WTC11 (cell line): ENCODE measurements around the gene PHACTR3. TPM values are rescaled to one million over a fixed set of nuclear protein-coding genes. Genes with fewer than 3 reads are reported as not detected.

Experiments used
- ATAC-seq: fragments of 200-7000 bp; cut with Tn5 transposase; 2 replicates; pipeline ENCODE4 v1.10.0; 2021; ENCODE audit warnings: mild to moderate bottlenecking, moderate library complexity
- CTCF ChIA-PET: fragments of 300-600 bp; sonication (Branson Sonifier 250); formaldehyde crosslinking; loops from one replicate; lab custom pipeline; 2021; ENCODE audit warnings: antibody characterized with exemption; lab: Charles Lee
- POLR2A ChIA-PET: fragments of 350-600 bp; sonication (Branson Sonifier 250); formaldehyde crosslinking; loops from one replicate; lab custom pipeline; 2021; ENCODE audit warnings: antibody characterized with exemption; lab: Charles Lee
- DNase-seq: peaks from one replicate; pipeline ENCODE4 v3.0.0; 2021; ENCODE audit warnings: low spot score
- H3K27ac Mint-ChIP-seq: 2 replicates; pipeline ENCODE4 v1.8.0; 2021; ENCODE audit warnings: mixed read lengths
- H3K27me3 Mint-ChIP-seq: 2 replicates; pipeline ENCODE4 v1.8.0; 2021; ENCODE audit warnings: low read depth, mild to moderate bottlenecking, moderate library complexity, mixed read lengths
- H3K36me3 Mint-ChIP-seq: 2 replicates; pipeline ENCODE4 v1.8.0; 2021; ENCODE audit warnings: mixed read lengths
- H3K4me1 Mint-ChIP-seq: 2 replicates; pipeline ENCODE4 v1.8.0; 2022; ENCODE audit warnings: mixed read lengths
- H3K4me3 Mint-ChIP-seq: 2 replicates; pipeline ENCODE4 v1.8.0; 2021; ENCODE audit warnings: mild to moderate bottlenecking, moderate library complexity, mixed read lengths
- H3K9me3 Mint-ChIP-seq: 2 replicates; pipeline ENCODE4 v1.8.0; 2021; ENCODE audit warnings: mixed read lengths
- CBFB ChIP-seq: sonication (generic); formaldehyde crosslinking; IDR thresholded peaks from 2 replicates; pipeline ENCODE4 v1.8.1; 2022; ENCODE audit warnings: mild to moderate bottlenecking, low read depth, missing genetic modification reagents
- IRF2 ChIP-seq: sonication (generic); formaldehyde crosslinking; IDR thresholded peaks from 2 replicates; pipeline ENCODE4 v1.8.0; 2022; ENCODE audit warnings: low read depth, missing genetic modification reagents, borderline replicate concordance
- NFATC4 ChIP-seq: fragments of 250-450 bp; sonication (Bioruptor Pico); IDR thresholded peaks from 2 replicates; pipeline ENCODE4 v1.9.0; 2021; ENCODE audit warnings: mild to moderate bottlenecking
- NR3C1 ChIP-seq: sonication (generic); formaldehyde crosslinking; conservative IDR thresholded peaks from 2 replicates; pipeline ENCODE4 v1.8.1; 2023; ENCODE audit warnings: low read depth, mild to moderate bottlenecking, missing genetic modification reagents
- RELA ChIP-seq: sonication (generic); formaldehyde crosslinking; IDR thresholded peaks from 2 replicates; pipeline ENCODE4 v1.8.1; 2022; ENCODE audit warnings: missing genetic modification reagents, mild to moderate bottlenecking, borderline replicate concordance
- TP53 ChIP-seq: sonication (generic); formaldehyde crosslinking; IDR thresholded peaks from 2 replicates; pipeline ENCODE4 v1.8.1; 2023; ENCODE audit warnings: mild to moderate bottlenecking, missing genetic modification reagents
- ZNF219 ChIP-seq: sonication (generic); formaldehyde crosslinking; IDR thresholded peaks from 2 replicates; pipeline ENCODE4 v1.8.0; 2023; ENCODE audit warnings: missing genetic modification reagents, mild to moderate bottlenecking, borderline replicate concordance
- ZNF232 ChIP-seq: sonication (generic); formaldehyde crosslinking; IDR thresholded peaks from 2 replicates; pipeline ENCODE4 v1.8.0; 2022; ENCODE audit warnings: mild to moderate bottlenecking, missing genetic modification reagents
- ZNF263 ChIP-seq: sonication (generic); formaldehyde crosslinking; IDR thresholded peaks from 2 replicates; pipeline ENCODE4 v1.8.1; 2022; ENCODE audit warnings: low read depth, mild to moderate bottlenecking, moderate library complexity, missing genetic modification reagents
- ZNF396 ChIP-seq: fragments of 250-450 bp; sonication (Bioruptor Pico); IDR thresholded peaks from 2 replicates; pipeline ENCODE4 v1.8.0; 2021; ENCODE audit warnings: mild to moderate bottlenecking, moderate library complexity, borderline replicate concordance
- total RNA-seq: library from RNA; stranded (reverse); gene quantifications from 3 replicates; pipeline ENCODE4 v1.2.3, GENCODE V29; 2021
- TF ChIP-seq, protein P1 (sequence below): fragments of 250-450 bp; sonication (Bioruptor Pico); IDR thresholded peaks from 2 replicates; pipeline ENCODE4 v1.9.0; 2021; ENCODE audit warnings: mild to moderate bottlenecking
- TF ChIP-seq, protein P2 (sequence below): sonication (generic); formaldehyde crosslinking; IDR thresholded peaks from 2 replicates; pipeline ENCODE4 v1.8.1; 2022; ENCODE audit warnings: mild to moderate bottlenecking, moderate library complexity, missing genetic modification reagents
- TF ChIP-seq, protein P3 (sequence below): fragments of 250-450 bp; sonication (Bioruptor Pico); conservative IDR thresholded peaks from 2 replicates; pipeline ENCODE4 v1.9.0; 2021; ENCODE audit warnings: mild to moderate bottlenecking
- TF ChIP-seq, protein P4 (sequence below): fragments of 250-450 bp; sonication (Bioruptor Pico); IDR thresholded peaks from 2 replicates; pipeline ENCODE4 v1.8.0; 2021; ENCODE audit warnings: mild to moderate bottlenecking
- TF ChIP-seq, protein P5 (sequence below): sonication (generic); formaldehyde crosslinking; IDR thresholded peaks from 2 replicates; pipeline ENCODE4 v1.8.1; 2022; ENCODE audit warnings: low read depth, missing genetic modification reagents, borderline replicate concordance
- TF ChIP-seq, protein P6 (sequence below): sonication (generic); formaldehyde crosslinking; IDR thresholded peaks from 2 replicates; pipeline ENCODE4 v1.8.1; 2023; ENCODE audit warnings: mild to moderate bottlenecking, moderate library complexity, missing genetic modification reagents

The PHACTR3 gene
- total RNA-seq, 1 experiment from 2014 or later, result 0.28 TPM

- POLR2A ChIA-PET, result no interaction called here
- TF ChIP-seq ZNF219 (CRISPR knock-in tag) (no peak), IRF2 (CRISPR knock-in tag) (no peak)
- TF ChIP-seq, protein P1, sequence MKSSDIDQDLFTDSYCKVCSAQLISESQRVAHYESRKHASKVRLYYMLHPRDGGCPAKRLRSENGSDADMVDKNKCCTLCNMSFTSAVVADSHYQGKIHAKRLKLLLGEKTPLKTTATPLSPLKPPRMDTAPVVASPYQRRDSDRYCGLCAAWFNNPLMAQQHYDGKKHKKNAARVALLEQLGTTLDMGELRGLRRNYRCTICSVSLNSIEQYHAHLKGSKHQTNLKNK (CRISPR knock-in tag), result no peak
- Mint-ChIP-seq H3K9me3 (no peaks in the 10 kb centered on the region), H3K4me1 (peaks cover 8% of the 10 kb centered on the region), H3K36me3 (no peaks in the 10 kb centered on the region), H3K27ac (no peak overlapping the region), H3K4me3 (no peak overlapping the region), H3K27me3 (peaks cover 84% of the 10 kb centered on the region)
- DNase-seq, result no peak
- no peak for ATAC-seq
- CTCF ChIA-PET, result interaction anchor here (1.0 to 1.1 kb wide), 2 partner anchors 13 to 55 kb away, joined by 3 to 4 read pairs; no protein-coding TSS in a partner anchor
Measured at GRCh38 chr20:59573837-59574236, 30.5 kb upstream of the PHACTR3 start.

DNA sequence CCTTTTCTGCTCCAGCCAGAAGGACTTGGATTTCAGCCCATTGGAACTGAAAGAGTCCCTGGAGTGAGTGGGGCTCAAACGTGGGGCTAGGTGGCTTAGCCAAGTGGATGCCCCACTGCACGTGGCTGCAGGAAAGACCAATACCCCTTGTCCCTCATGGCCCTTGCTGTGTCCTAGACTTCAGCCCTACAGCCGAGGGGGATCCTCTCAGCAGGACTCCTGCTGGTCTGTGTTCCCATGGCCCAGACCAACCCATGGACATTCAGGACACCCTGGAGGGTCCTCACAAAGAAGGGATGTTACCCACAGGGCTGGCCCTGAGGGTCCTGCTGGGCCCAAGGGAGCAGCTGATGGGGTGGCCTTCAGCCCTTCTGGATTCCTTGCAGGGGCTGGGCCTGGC, 30.0 kb upstream of the PHACTR3 start:
- TF ChIP-seq ZNF396 (CRISPR knock-in tag) (no peak), ZNF232 (CRISPR knock-in tag) (no peak), ZNF263 (CRISPR knock-in tag) (no peak), TP53 (CRISPR knock-in tag) (no peak), NFATC4 (CRISPR knock-in tag) (no peak), RELA (CRISPR knock-in tag) (no peak), NR3C1 (CRISPR knock-in tag) (no peak)
- TF ChIP-seq, protein P2, sequence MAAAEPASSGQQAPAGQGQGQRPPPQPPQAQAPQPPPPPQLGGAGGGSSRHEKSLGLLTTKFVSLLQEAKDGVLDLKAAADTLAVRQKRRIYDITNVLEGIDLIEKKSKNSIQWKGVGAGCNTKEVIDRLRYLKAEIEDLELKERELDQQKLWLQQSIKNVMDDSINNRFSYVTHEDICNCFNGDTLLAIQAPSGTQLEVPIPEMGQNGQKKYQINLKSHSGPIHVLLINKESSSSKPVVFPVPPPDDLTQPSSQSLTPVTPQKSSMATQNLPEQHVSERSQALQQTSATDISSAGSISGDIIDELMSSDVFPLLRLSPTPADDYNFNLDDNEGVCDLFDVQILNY, result no peak
- TF ChIP-seq, protein P3, sequence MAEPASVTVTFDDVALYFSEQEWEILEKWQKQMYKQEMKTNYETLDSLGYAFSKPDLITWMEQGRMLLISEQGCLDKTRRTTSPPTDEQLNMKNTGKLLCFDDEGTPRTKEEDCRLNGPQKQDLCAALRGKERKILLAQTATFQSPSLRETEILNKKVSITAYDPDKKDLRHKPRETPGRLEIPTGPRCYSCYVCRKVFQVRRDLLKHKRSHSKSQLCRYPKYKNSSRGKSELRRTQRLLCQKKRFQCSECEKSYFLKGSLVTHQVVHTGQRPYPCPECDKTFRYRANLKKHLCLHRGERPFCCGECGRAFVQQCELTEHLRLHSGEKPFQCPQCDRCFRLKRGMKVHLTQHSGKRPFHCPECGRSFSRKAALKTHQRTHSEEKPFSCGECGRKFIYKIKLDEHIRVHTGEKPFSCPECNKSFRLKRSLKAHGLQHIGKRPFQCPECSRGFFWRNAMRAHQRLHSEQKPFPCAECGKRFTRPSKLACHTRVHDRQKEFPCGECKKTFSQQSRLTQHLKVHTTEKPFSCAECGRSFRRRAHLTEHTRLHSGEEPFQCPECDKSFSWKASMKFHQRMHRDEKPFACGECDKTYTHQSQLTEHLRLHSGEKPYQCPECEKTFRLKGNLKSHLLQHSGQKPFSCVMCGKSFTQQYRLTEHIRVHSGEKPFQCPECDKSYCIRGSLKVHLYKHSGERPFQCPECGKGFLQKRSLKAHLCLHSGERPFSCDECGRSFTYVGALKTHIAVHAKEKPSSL, result no peak
- TF ChIP-seq, protein P4, sequence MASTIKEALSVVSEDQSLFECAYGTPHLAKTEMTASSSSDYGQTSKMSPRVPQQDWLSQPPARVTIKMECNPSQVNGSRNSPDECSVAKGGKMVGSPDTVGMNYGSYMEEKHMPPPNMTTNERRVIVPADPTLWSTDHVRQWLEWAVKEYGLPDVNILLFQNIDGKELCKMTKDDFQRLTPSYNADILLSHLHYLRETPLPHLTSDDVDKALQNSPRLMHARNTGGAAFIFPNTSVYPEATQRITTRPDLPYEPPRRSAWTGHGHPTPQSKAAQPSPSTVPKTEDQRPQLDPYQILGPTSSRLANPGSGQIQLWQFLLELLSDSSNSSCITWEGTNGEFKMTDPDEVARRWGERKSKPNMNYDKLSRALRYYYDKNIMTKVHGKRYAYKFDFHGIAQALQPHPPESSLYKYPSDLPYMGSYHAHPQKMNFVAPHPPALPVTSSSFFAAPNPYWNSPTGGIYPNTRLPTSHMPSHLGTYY, result no peak
- TF ChIP-seq, protein P5, sequence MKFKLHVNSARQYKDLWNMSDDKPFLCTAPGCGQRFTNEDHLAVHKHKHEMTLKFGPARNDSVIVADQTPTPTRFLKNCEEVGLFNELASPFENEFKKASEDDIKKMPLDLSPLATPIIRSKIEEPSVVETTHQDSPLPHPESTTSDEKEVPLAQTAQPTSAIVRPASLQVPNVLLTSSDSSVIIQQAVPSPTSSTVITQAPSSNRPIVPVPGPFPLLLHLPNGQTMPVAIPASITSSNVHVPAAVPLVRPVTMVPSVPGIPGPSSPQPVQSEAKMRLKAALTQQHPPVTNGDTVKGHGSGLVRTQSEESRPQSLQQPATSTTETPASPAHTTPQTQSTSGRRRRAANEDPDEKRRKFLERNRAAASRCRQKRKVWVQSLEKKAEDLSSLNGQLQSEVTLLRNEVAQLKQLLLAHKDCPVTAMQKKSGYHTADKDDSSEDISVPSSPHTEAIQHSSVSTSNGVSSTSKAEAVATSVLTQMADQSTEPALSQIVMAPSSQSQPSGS (CRISPR knock-in tag), result no peak
- no peak for DNase-seq
- no peaks in the 10 kb centered on the region for H3K36me3 Mint-ChIP-seq
- POLR2A ChIA-PET, result no interaction called here
- peaks cover 8% of the 10 kb centered on the region for H3K4me1 Mint-ChIP-seq
- CTCF ChIA-PET, result interaction anchor here (1.0 to 1.1 kb wide), 2 partner anchors 14 to 55 kb away, joined by 3 to 4 read pairs; no protein-coding TSS in a partner anchor
- no peak overlapping the region for H3K4me3 Mint-ChIP-seq
- peaks cover 84% of the 10 kb centered on the region for H3K27me3 Mint-ChIP-seq
- no peaks in the 10 kb centered on the region for H3K9me3 Mint-ChIP-seq
- H3K27ac Mint-ChIP-seq, result no peak overlapping the region
- ATAC-seq, result no peak

- H3K4me1 Mint-ChIP-seq, result peaks cover 8% of the 10 kb centered on the region
- ATAC-seq, result no peak
- TF ChIP-seq, protein P6, sequence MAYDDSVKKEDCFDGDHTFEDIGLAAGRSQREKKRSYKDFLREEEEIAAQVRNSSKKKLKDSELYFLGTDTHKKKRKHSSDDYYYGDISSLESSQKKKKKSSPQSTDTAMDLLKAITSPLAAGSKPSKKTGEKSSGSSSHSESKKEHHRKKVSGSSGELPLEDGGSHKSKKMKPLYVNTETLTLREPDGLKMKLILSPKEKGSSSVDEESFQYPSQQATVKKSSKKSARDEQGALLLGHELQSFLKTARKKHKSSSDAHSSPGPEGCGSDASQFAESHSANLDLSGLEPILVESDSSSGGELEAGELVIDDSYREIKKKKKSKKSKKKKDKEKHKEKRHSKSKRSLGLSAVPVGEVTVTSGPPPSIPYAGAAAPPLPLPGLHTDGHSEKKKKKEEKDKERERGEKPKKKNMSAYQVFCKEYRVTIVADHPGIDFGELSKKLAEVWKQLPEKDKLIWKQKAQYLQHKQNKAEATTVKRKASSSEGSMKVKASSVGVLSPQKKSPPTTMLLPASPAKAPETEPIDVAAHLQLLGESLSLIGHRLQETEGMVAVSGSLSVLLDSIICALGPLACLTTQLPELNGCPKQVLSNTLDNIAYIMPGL, result no peak
- TF ChIP-seq IRF2 (CRISPR knock-in tag) (no peak), CBFB (no peak)
- TF ChIP-seq, all 79 proteins: peak for 0
- no peak overlapping the region for H3K27ac Mint-ChIP-seq
- H3K36me3 Mint-ChIP-seq, result no peaks in the 10 kb centered on the region
- no peaks in the 10 kb centered on the region for H3K9me3 Mint-ChIP-seq
- H3K27me3 Mint-ChIP-seq, result peaks cover 87% of the 10 kb centered on the region
- ChIA-PET CTCF (no interaction called here), POLR2A (no interaction called here)
- H3K4me3 Mint-ChIP-seq, result no peak overlapping the region
- no peak for DNase-seq
Measured at GRCh38 chr20:59575216-59575615, 29.1 kb upstream of the PHACTR3 start.
